ENCODE measurements around the gene WDFY4.

WDFY4 gene

GRCh38 chr10:48882881-48883280 is 198.2 kb downstream of the WDFY4 start:
- no peak for DNase-seq

DNA sequence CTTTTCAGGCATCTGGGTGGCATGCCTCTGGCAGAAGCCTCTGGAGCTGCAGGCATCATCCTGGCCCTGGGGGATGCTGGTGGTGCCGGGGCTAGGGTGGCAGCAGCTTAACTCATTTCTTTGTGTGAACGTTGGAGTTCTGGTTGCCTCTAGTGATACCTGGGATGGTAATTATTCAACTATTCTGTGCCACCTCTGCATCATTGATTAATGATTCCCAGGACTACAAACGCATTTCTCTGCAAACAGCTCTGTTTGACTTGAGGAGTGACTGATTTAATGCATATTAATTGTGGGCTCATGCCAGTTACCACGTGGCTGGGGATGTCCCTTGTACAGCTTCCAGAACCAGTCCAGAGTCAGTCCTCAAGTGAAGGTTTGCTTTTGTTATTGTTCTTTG is 199.0 kb downstream of the WDFY4 start:
- no peak for DNase-seq

GRCh38 chr10:48884179-48885045 is 199.7 kb downstream of the WDFY4 start:
- no peak for DNase-seq

DNA sequence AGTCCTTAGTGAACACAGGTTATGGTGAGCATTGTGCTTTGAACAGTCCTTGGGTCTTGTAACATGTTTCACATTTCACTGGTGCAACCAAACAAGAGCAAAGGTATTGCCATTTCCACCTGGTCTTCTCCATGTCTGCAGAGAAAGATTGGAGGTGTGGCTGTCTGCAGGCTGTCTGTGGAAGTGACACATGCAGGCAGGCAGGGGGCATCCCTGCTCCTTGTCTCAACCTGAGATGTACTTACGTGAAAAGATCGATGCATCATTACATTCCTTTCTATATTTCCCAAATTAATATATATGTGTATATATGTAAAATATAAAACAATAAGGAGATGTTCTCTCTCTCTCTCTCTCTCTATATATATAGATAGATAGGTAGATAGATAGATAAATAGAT is 200.7 kb downstream of the WDFY4 start:
- DNase-seq: peak; percentile 46

DNA sequence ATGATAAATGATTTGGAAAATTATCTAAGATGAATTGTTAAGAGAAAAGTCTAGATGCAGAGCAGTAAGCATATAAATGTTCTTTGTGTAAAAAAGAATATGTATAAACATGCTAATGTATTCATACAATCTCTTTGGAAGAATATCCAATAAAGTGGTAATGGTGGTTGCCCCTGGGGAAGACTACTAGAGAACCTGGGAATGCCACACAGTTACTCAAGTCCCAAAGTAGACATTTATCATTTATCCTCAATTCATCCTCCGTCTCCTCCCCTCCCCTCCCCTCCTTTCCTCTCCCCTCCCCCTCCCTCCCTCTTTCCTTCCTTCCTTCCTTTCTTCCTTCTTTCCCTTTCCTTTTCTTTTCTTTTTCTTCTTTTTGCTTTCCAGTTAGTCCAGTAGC is 203.3 kb downstream of the WDFY4 start:
- no peak for DNase-seq

GRCh38 chr10:48890888-48891850 is 206.5 kb downstream of the WDFY4 start:
- DNase-seq: no peak

DNA sequence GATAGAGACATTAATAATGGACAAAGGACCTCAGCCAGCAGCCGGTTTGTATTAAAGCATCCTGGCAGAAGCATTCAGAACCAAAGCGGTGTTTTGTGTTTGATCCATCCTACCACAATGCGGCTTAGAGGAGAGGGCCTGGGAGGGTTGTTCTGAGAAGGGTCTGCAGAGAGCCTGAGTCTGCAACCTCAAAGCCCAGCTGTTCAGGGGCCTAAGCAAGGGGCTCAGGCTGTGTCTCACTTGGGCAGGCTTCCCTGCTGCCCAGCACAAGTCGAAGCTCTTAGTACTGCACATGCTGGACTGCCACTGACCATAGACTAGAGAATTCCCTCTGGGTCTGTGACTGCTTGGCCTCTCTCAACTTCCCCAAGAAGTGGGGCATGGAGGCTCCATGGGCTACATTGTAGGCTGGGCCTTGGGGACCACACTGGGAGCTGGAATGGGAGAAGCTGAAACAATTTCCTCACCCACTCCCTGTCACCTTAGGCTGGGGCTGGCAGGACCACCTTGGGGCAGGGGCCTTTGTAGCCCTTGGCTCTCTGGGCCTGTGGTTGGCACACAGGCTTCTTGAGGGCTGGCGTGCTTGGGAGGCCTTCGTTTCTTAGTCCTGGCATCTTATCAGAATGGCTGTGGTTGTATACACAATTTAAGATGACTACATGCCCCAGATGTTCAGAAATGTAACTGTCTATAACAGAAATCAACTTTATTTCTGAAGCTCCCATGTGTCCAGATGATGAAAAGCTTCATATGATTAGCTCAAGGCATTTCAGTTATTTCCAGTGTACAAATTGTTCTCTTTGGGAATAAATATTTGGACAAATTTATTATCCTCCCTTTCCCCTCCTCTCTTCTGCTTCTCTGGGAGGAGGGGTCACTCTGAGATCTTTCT is 210.5 kb downstream of the WDFY4 start:
- DNase-seq: no peak

- DNase-seq: no peak
These were observed 211.1 kb downstream of the WDFY4 start for GRCh38 chr10:48895803-48896195.

DNA sequence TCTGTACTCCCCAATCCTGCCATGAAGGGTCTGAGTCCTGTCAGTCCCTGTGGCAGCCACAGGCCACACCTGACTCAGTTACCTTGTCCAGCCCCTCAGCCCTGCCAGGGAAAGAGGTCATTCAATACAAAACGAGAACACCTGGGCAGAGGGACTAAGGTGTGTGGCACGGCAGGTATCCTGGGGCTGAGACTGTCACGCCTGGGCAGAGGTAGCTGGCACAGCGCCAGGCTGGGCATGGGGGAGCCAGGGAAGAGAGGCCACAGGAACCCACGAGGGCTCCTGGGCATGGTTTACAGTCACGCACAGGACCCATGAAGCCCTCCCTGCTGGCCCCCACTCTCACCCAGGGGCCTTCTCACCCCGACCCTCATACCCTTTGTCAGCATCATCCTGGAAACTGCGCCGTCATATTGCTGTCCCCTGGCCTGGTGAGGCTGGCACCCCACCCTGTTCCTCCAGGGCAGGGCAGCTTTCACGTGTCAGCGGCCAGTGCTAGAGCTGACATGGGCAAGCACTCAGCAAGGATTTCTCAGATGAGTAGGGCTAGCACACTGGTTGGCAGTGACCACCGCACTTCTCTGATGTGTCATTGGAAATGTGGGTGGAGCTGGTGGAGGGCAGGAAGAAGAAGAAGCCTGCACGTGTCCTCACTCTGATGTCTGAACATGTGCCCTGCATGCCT is 212.2 kb downstream of the WDFY4 start:
- peak; percentile 31 for DNase-seq

- no peak for DNase-seq
These were observed 212.7 kb downstream of the WDFY4 start for GRCh38 chr10:48897441-48897790.

DNA sequence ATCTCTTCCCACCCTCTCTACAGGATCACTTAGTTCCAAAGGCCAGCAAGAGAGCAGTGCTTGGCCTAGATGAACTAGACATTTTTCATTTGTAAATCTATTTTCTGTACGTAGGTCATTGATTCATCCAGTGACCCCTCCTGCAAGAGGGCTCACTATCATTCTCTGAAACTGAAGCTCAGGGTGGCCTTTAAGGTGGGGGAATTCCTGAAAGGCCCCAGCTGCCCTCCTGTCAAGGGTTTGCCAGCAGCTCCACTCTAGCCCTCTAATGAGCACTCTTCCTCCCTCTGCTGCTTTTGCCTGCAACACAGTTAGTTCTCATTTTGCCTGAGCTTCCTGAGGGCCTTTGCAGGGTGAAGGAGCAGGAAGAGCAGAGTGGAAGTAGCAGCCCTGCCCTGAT is 213.8 kb downstream of the WDFY4 start:
- no peak for DNase-seq

DNA sequence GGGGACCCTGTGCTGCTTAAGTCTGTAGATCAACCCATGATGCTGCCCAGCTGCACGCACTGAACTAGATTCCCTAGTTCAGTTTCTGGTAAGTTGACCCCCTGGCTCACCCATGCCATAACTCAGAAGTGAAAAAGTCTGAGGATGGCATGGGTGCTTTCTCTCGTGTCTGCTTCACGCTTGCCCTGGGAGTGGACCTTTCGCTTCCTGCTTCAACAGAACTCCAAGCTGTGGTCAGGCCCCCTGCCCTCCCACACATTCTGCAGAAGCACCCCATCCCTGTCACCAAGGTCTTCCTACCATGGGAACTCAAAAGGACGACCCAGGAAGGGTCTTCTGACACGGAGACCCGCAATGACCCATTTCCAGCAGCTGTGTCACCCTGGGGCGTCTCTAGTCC is 215.1 kb downstream of the WDFY4 start:
- no peak for DNase-seq

- DNase-seq: no peak
These were observed 215.7 kb downstream of the WDFY4 start for GRCh38 chr10:48900371-48900801.

DNA sequence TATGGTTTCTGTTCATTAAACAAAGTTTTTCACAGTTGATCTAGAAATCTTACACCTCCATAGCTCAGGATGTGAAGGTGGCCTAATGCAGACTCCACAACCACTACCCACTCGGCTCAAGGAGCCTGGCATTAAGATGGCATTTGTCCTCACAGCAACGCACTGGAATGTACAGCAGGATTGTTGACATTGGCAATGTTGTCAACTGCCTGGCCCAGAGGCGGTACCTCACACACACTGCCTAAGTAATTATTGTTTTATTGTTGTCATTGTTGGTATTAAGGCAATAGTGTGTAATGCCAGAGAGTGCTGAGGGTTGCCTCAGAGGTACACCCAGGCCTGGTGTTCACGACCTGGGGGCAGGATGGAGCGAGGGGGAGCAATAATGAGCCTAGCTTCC is 216.6 kb downstream of the WDFY4 start:
- peak; percentile 17 for DNase-seq

DNA sequence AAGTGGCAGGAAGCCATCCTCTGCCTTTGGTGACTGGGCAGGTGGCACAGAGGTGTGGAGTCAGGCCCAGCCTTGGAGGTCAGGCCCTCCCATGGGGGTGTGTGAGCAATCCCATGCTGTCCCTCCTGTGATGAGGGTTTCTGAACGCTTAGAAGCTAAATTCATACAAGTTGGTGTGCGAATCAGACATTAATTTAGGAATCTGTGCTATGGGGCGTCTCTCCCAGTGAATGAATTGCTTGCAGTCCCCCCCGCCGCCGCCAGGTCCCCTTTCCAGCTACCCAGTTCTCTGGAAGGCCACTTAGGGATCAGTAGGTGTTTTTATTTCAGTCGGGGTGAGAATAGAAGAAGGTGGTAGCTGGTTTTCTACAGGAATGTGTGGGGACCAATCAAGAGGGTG is 217.4 kb downstream of the WDFY4 start:
- no peak for DNase-seq

GRCh38 chr10:48903151-48903550 is 218.5 kb downstream of the WDFY4 start:
- DNase-seq: no peak

DNA sequence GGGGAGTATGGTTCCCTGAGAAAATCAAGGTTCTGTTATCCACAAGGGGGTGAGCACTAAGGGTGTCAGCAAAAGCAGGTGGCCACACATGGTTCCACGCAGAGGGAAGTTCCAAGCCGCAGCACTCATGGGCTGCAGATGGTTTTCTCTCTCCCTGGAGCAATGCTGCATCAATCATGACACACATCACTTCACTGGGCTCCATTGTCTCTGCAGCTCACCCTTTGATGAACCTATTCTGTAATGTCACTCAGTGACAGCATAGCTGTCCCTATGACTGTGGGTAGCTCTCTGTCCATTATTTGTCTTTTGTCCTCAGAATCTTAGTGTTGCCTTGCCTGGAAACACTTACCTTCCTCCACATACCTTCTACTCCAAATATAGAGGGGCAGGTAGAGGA is 220.2 kb downstream of the WDFY4 start:
- no peak for DNase-seq

GRCh38 chr10:48905311-48905710 is 220.6 kb downstream of the WDFY4 start:
- DNase-seq: no peak

DNA sequence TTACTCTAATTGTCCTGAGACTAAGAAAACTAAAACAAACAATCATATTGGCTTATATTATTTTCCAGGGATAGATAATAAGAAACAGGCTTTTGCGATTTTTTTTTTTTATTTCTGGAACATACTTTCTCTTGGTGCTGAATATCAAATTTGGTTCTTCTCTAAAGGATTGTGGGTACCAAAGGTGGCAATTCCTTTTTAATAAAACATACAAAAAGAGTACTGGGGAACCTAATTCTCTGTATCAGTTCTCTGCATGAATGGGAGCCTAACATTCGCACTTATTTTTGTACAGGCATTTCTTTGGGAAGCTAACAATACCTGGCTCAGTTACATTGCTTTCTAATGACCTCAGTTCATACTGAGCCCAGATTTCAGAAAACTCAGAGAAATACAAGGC is 222.2 kb downstream of the WDFY4 start:
- no peak for DNase-seq

- no peak for DNase-seq
These were observed 223.1 kb downstream of the WDFY4 start for GRCh38 chr10:48907730-48908129.

- no peak for DNase-seq
These were observed 225.9 kb downstream of the WDFY4 start for GRCh38 chr10:48910548-48910947.

DNA sequence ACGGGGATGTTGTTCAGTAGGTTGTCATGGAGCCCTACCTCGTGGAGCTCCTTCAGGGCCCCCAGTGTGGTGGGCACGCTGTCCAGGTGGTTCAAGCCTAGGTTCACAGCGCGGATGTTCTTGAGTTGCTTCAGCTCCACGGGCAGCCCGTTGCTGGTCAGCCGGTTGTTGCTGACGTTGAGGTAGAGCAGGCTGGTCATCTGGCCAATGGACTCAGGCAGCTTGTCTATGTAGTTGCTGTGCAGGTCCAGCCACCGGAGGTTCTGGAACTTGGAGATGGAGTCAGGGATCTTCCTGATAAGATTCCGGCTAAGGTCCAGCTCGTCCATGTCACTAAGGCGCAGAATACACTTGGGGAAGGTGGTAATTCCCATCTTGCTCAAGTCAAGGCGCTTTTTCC is 229.0 kb downstream of the WDFY4 start:
- no peak for DNase-seq

Data from NCI-H69 (cell line).